ENCODE measurements around the gene GNG4.

- TF ChIP-seq POLR2A (IDR thresholded peaks at IDR 0.05) (no peak), CTCF (IDR thresholded peaks at IDR 0.05) (no peak)
Measured at GRCh38 chr1:235533476-235534168, 116.0 kb downstream of the GNG4 start.

All from sigmoid colon (tissue), 3 donors.